ENCODE data around the gene ELP5. TPM values are rescaled to one million over a fixed set of nuclear protein-coding genes. Genes with fewer than 3 reads are reported as not detected.

ELP5 gene
- polyA plus RNA-seq, 3 donors: 36.1 to 49.5 (median 44.1) TPM

GRCh38 chr17:7219812-7220592 lies 32.0 kb upstream of the ELP5 start, which contains the start of the genes ACADVL and DLG4:
Gene ACADVL, plus strand, starts transcription at chr17:7219938. Its CDS starts 47 bp downstream, at chr17:7219985.
Gene DLG4, minus strand, starts transcription at chr17:7219836.
- Histone ChIP-seq H3K27me3 (ENCODE audit: control insufficient read depth in 2 of 2, insufficient read depth in 2 of 2, low read length in 2 of 2) (no peaks in the 10 kb centered on the region), H3K27ac (ENCODE audit: low read depth in 1 of 2, low read length in 2 of 2) (peak within 1 kb of the TSS; percentile 50 to 85), H3K79me2 (ENCODE audit: insufficient read depth, low read length) (peaks cover 48% of the 10 kb centered on the region), H3K36me3 (replicated peaks in 1 of 2; ENCODE audit: control insufficient read depth in 1 of 2, insufficient read depth in 2 of 2, low read length in 2 of 2) (peaks cover 33 to 37% of the 10 kb centered on the region in 2 donors), H3K9me3 (replicated peaks in 1 of 2; ENCODE audit: control insufficient read depth in 1 of 2, insufficient read depth in 1 of 2, low read length in 2 of 2) (no peaks in the 10 kb centered on the region), H3K4me3 (replicated peaks in 1 of 3; ENCODE audit: low read depth in 2 of 3, low read length in 3 of 3) (peak within 1 kb of the TSS; percentile 65 to 94 (median 77)), H2AFZ (ENCODE audit: insufficient read depth, low read depth, low read length, poor library complexity, severe bottlenecking) (peak within 1 kb of the TSS; percentile 65), H3K9ac (ENCODE audit: insufficient read depth, low read length, poor library complexity, severe bottlenecking) (peak within 1 kb of the TSS; percentile 91), H4K20me1 (ENCODE audit: insufficient read depth, low read length) (peaks cover 29% of the 10 kb centered on the region), H3K4me1 (ENCODE audit: control insufficient read depth in 1 of 2, insufficient read depth in 2 of 2, low read length in 2 of 2) (peaks cover 56 to 65% of the 10 kb centered on the region in 2 donors), H3K4me2 (replicated peaks; ENCODE audit: extremely low read depth, low read length, poor library complexity, severe bottlenecking) (peak within 1 kb of the TSS; percentile 96)
- TF ChIP-seq CTCF (IDR thresholded peaks at IDR 0.05): no peak
- intact Hi-C loops (cut with micrococcal nuclease): loop anchor here (2.0 to 10.0 kb wide), 4 partner anchors 17 to 185 kb away; partner anchors contain the start of genes CTDNEP1 (in 1 of the 2), ELP5 (in 1 of the 2), NLGN2 (in 1 of the 2) and TMEM256 (in 1 of the 2)
- DNase-seq: peak; percentile 74 to 78 (median 78)
- peak within 1 kb of the TSS; percentile 89 to 97 (median 94) for H3K27ac Mint-ChIP-seq
- peak within 1 kb of the TSS; percentile 96 to 98 for H3K4me3 Mint-ChIP-seq
- peaks cover 0 to 2% (median 2%) of the 10 kb centered on the region in 3 donors for H3K27me3 Mint-ChIP-seq (ENCODE audit: low read depth in 3 of 3)
- H3K4me1 Mint-ChIP-seq: peaks cover 60% of the 10 kb centered on the region
- under 1% methylated on average over 50 of the region's 63 CpGs for WGBS (ENCODE audit: insufficient coverage)
- peaks cover 35 to 40% of the 10 kb centered on the region in 2 donors for H3K36me3 Mint-ChIP-seq
- peaks cover 0 to 2% (median 0%) of the 10 kb centered on the region in 7 donors for H3K9me3 Mint-ChIP-seq

GRCh38 chr17:7220593-7221277 lies 31.3 kb upstream of the ELP5 start:
- Histone ChIP-seq H3K27me3 (ENCODE audit: control insufficient read depth in 2 of 2, insufficient read depth in 2 of 2, low read length in 2 of 2) (no peaks in the 10 kb centered on the region), H3K9ac (ENCODE audit: insufficient read depth, low read length, poor library complexity, severe bottlenecking) (peak overlapping the region; percentile 91), H3K79me2 (ENCODE audit: insufficient read depth, low read length) (peaks cover 43% of the 10 kb centered on the region), H3K4me2 (replicated peaks; ENCODE audit: extremely low read depth, low read length, poor library complexity, severe bottlenecking) (peak overlapping the region; percentile 96), H3K36me3 (replicated peaks in 1 of 2; ENCODE audit: control insufficient read depth in 1 of 2, insufficient read depth in 2 of 2, low read length in 2 of 2) (peaks cover 37 to 44% of the 10 kb centered on the region in 2 donors), H3K9me3 (replicated peaks in 1 of 2; ENCODE audit: control insufficient read depth in 1 of 2, insufficient read depth in 1 of 2, low read length in 2 of 2) (no peaks in the 10 kb centered on the region), H3K4me3 (replicated peaks in 1 of 3; ENCODE audit: low read depth in 2 of 3, low read length in 3 of 3) (peak overlapping the region; percentile 65 to 94 (median 77)), H3K27ac (ENCODE audit: low read depth in 1 of 2, low read length in 2 of 2) (peak overlapping the region; percentile 50 to 85), H4K20me1 (ENCODE audit: insufficient read depth, low read length) (peaks cover 23% of the 10 kb centered on the region), H2AFZ (ENCODE audit: insufficient read depth, low read depth, low read length, poor library complexity, severe bottlenecking) (peak overlapping the region; percentile 65), H3K4me1 (ENCODE audit: control insufficient read depth in 1 of 2, insufficient read depth in 2 of 2, low read length in 2 of 2) (peaks cover 49 to 57% of the 10 kb centered on the region in 2 donors)
- peak overlapping the region; percentile 96 to 98 for H3K4me3 Mint-ChIP-seq
- H3K4me1 Mint-ChIP-seq: peaks cover 53% of the 10 kb centered on the region
- peaks cover 0 to 2% (median 0%) of the 10 kb centered on the region in 7 donors for H3K9me3 Mint-ChIP-seq
- H3K27me3 Mint-ChIP-seq (ENCODE audit: low read depth in 3 of 3): peaks cover 0 to 2% (median 2%) of the 10 kb centered on the region in 3 donors
- peak; percentile 42 to 62 (median 47) for DNase-seq
- WGBS (ENCODE audit: insufficient coverage): 37% methylated on average over 4 of the region's 11 CpGs
- peak overlapping the region; percentile 89 to 97 (median 94) for H3K27ac Mint-ChIP-seq
- H3K36me3 Mint-ChIP-seq: peaks cover 39 to 45% of the 10 kb centered on the region in 2 donors
- intact Hi-C loops (cut with micrococcal nuclease): loop anchor here (2.0 to 5.0 kb wide), 2 partner anchors 16 to 77 kb away; no protein-coding TSS in a partner anchor
- peak; percentile 61 for TF ChIP-seq CTCF (IDR thresholded peaks at IDR 0.05)
